Measurements from ENCODE around the gene CD82.

The CD82 gene

DNA sequence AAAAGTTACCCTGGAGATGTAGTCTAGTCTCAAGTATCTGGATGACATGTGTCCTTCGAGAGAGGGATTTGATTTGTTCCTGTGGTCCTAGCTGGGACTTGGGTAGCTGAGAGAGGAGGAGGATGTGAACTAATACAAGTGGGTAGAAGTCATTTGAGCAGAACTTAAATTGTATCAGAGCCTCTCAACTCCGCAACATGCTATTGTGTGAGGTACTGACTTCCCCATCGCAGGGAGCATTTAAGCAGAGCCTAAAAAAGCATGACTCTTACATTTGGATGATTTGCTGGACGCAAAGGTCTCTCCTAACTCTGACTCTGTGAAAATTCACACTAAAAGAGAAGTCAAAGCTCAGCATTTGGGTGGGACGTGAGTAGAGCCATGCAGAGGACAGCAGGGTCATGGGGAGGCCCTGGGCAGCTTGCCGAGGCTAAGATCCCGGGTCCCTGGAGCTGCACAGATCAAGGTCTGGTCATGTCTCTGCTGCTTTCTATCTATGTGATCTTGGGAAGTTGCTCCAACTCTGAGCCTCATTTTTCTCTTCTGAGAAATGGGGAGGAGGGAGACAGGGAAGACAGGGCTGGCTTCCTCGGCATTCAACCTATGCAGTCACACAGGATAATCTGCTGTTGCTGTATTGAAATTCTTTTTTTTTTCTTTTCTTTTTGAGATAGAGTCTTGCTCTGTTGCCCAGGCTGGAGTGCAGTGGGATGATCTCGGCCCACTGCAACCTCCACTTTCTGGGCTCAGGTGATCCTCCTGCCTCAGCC lies 44.9 kb downstream of the CD82 start:
- no peak for DNase-seq (ENCODE audit: low read depth, low spot score)
- H3K4me3 ChIP-seq (ENCODE audit: low read depth, low read length): no peak overlapping the region
- CTCF ChIA-PET: interaction anchor here (1.8 to 26.6 kb wide), 5 partner anchors 8 to 296 kb away, joined by 3 to 995 read pairs (median 34); partner anchors contain the start of gene CD82
- TF ChIP-seq, protein P1, sequence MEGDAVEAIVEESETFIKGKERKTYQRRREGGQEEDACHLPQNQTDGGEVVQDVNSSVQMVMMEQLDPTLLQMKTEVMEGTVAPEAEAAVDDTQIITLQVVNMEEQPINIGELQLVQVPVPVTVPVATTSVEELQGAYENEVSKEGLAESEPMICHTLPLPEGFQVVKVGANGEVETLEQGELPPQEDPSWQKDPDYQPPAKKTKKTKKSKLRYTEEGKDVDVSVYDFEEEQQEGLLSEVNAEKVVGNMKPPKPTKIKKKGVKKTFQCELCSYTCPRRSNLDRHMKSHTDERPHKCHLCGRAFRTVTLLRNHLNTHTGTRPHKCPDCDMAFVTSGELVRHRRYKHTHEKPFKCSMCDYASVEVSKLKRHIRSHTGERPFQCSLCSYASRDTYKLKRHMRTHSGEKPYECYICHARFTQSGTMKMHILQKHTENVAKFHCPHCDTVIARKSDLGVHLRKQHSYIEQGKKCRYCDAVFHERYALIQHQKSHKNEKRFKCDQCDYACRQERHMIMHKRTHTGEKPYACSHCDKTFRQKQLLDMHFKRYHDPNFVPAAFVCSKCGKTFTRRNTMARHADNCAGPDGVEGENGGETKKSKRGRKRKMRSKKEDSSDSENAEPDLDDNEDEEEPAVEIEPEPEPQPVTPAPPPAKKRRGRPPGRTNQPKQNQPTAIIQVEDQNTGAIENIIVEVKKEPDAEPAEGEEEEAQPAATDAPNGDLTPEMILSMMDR (IDR thresholded peaks at IDR 0.05; ENCODE audit: insufficient read depth, low read length, missing control alignments): no peak
- POLR2A ChIA-PET: no interaction called here

DNA sequence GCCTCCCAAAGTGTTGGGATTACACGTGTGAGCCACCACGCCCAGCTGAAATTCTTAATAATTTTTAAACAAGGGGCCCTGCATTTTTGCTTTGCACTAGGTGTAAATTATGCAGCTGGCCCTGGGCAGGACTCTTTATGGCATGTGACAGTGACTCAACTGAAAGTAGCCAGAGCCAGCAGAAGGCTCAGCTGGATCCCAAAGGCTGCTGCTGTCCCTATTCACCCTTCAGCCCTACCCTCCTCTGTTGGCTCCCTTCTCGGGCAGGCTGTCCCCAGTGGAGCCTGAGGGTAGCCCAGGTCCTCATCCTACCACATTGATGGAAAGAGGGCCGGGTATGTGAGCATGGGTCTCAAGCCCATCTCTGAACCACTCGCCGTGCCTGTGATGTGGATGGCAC lies 45.6 kb downstream of the CD82 start:
- TF ChIP-seq, protein P1 (IDR thresholded peaks at IDR 0.05; ENCODE audit: insufficient read depth, low read length, missing control alignments): no peak
- no peak overlapping the region for H3K4me3 ChIP-seq (ENCODE audit: low read depth, low read length)

DNA sequence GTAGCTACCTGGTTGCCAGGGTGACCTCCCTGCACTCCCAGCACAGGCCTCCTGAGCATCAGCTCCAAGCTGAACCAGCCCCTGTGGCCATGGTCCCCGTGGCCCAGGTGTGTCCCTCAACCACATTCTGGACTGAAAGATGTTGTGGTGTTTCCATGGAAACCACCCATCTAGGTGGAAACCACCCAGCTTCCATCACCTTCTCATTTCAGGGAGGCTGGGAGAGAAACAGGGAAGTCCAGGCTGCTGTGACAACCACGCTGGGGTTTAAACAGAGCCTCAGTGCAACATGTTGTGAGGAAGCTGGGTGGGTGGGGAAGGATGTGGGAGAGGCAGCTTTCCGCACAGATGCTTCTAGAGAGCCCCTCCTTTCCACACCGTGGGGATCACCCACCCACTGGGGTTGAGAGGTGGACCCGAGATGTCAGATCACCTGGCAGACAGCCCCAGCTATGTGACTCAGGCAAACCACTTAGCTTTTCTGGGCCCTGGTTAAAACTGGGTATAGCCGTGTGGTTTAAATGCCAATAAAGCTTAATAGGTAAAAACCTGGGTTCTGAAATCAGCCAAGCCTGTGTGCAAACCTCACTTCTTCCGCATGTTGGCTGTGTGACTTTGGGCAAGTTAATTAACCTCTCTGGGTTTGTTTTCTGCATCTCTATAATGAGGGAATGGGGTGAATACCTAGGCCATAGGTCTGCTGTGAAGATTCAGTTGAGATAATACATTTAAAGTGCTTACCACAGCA lies 46.4 kb downstream of the CD82 start:
- no peak for DNase-seq (ENCODE audit: low read depth, low spot score)
- CTCF ChIA-PET: interaction anchor here (1.1 to 26.6 kb wide), 9 partner anchors 9 to 295 kb away, joined by 3 to 995 read pairs (median 4); partner anchors contain the start of gene CD82
- H3K4me3 ChIP-seq (ENCODE audit: low read depth, low read length): no peak overlapping the region
- POLR2A ChIA-PET: interaction anchor here (0.9 kb wide), 1 partner anchor 47 kb away, joined by 4 read pairs; the partner anchor contains the start of gene CD82
- TF ChIP-seq, protein P1 (IDR thresholded peaks at IDR 0.05; ENCODE audit: insufficient read depth, low read length, missing control alignments): no peak

More for the DNA sequence above, 45.6 kb downstream of the CD82 start:
- DNase-seq (ENCODE audit: low read depth, low spot score): no peak
- CTCF ChIA-PET: interaction anchor here (1.3 to 26.6 kb wide), 5 partner anchors 9 to 296 kb away, joined by 4 to 995 read pairs (median 34); partner anchors contain the start of gene CD82
- POLR2A ChIA-PET: interaction anchor here (0.9 kb wide), 1 partner anchor 46 kb away, joined by 4 read pairs; the partner anchor contains the start of gene CD82

DNA sequence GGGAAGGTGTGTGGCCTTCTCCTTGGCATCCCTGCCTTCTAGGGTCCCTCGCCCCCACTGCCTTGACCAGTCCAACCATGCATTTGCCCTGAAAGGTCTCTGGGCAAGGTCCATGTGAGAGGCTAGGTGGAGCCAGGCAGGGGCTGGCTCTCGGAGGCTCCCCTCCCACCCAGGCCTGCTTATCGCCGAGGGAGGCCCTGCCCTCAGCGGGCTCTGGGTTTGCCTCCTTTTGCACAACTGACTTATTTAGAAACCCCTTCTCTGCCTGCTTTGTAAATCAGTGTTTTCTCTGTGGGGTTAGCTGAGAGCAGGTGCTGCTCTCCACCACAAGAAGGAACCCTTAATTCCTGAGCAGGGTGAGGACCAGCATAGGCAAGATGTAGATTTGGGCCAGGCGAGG lies 47.7 kb downstream of the CD82 start:
- ChIA-PET CTCF (interaction anchor here (0.8 to 26.6 kb wide), 9 partner anchors 7 to 503 kb away, joined by 3 to 995 read pairs (median 4); partner anchors contain the start of gene CD82), POLR2A (interaction anchor here (1.4 kb wide), 1 partner anchor 49 kb away, joined by 5 read pairs; no protein-coding TSS in a partner anchor)
- H3K4me3 ChIP-seq (ENCODE audit: low read depth, low read length): no peak overlapping the region
- TF ChIP-seq, protein P1 (IDR thresholded peaks at IDR 0.05; ENCODE audit: insufficient read depth, low read length, missing control alignments): no peak
- no peak for DNase-seq (ENCODE audit: low read depth, low spot score)

DNA sequence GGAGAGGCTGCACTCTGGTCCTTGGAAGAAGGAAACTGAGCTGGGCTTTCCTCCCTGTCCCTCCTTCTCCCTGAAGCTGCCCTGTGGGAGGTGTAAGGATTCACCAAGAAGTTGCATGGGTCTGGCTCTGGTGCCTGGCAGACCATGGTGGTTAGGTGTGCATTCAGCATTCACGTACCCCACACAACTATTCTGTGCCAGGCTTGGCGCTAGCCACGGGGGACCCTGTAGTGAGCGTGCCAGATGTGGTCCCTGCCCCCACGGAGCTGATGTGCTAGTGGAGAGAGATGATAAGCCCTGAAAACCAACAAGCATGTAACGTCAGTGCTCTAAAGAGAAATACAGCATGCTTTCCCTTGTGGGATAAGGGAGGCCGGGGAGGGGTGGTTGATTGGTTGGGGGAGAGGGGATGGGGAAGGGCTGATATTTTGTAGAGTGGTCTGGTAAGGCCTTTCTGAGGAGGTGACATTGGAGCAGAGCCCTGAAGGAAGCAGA lies 48.9 kb downstream of the CD82 start:
- TF ChIP-seq, protein P1 (IDR thresholded peaks at IDR 0.05; ENCODE audit: insufficient read depth, low read length, missing control alignments): no peak
- no peak overlapping the region for H3K4me3 ChIP-seq (ENCODE audit: low read depth, low read length)
- ChIA-PET POLR2A (interaction anchor here (0.6 to 1.4 kb wide), 3 partner anchors 11 to 1115 kb away, joined by 3 to 5 read pairs (median 3); no protein-coding TSS in a partner anchor), CTCF (interaction anchor here (0.6 to 26.6 kb wide), 6 partner anchors 6 to 292 kb away, joined by 3 to 995 read pairs (median 24); partner anchors contain the start of gene CD82)
- DNase-seq (ENCODE audit: low read depth, low spot score): no peak
